Cardiac fibroblast (primary cell): ENCODE measurements around the gene SGCA.
A peak's percentile ranks its signal among the peaks of the same experiment; 100 is the strongest.

ENCODE experiments used
- DNase-seq, 2 donors: peaks; one replicate each; pipeline versions ENCODE4 v3.0.0 to v3.0.0-alpha.2; 2010; ENCODE audit warnings: low read depth in 2 of 2
- H3K4me3 ChIP-seq, 2 donors: replicated peaks in 1 of 2; 1 replicate in 1 of 2; 2 replicates in 1 of 2; pipeline ENCODE4 v1.5.1; 2011; ENCODE audit warnings: low read depth in 2 of 2, low read length in 2 of 2, mild to moderate bottlenecking in 2 of 2, moderate library complexity in 1 of 2
- CTCF ChIP-seq: IDR thresholded peaks from one replicate; pipeline ENCODE4 v1.5.1; 2011; ENCODE audit warnings: low read depth, mild to moderate bottlenecking, low read length, inconsistent platforms

Gene SGCA

GRCh38 chr17:50219342-50219741 is 53.5 kb downstream of the SGCA start:
- H3K4me3 ChIP-seq = peak overlapping the region in 1 of 2 donors; percentile 18
- no peak for TF ChIP-seq CTCF
- peak; percentile 76 to 94 for DNase-seq

- peak; percentile 89 to 90 for DNase-seq
- no peak for TF ChIP-seq CTCF
- peak overlapping the region in 1 of 2 donors; percentile 18 for H3K4me3 ChIP-seq
Measured at GRCh38 chr17:50219939-50220465, 54.2 kb downstream of the SGCA start.

GRCh38 chr17:50220811-50221210 is 55.0 kb downstream of the SGCA start:
- no peak for DNase-seq
- TF ChIP-seq CTCF = no peak
- H3K4me3 ChIP-seq = no peak overlapping the region

DNA sequence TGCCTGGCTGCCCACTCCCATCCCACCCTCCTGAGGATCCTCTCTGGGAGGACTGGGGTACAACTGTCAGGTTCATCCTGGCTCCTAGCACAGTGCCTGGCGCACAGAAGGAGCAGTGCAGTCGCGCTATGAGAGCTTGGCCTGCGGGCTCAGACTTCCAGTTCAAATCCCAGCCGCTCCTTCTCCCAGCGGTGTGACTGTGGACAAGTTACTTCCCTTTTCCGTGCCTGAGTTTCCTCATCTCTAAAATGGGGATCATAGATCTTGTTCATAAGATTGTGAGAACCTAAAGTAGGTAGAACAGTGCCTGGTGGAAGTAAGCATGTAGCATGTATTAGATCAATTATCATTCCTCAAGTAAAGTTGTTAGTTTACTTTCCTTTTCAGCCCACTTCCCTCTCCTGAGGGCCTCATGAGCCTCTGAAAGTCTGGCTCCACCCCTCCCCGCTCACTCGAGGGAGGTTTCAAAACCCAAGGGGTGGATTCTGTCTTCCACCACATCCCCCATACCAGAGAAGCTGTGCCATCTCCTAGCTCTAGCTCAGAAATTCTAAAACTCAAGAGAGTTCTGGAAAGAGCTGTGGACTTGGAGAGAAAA is 55.6 kb downstream of the SGCA start:
- DNase-seq = peak; percentile 66 to 74
- H3K4me3 ChIP-seq = no peak overlapping the region
- no peak for TF ChIP-seq CTCF

GRCh38 chr17:50221864-50222545 is 56.2 kb downstream of the SGCA start:
- no peak overlapping the region for H3K4me3 ChIP-seq
- no peak for TF ChIP-seq CTCF
- peak; percentile 64 to 86 for DNase-seq

GRCh38 chr17:50222922-50223321 is 57.1 kb downstream of the SGCA start:
- no peak for DNase-seq
- no peak for TF ChIP-seq CTCF
- no peak overlapping the region for H3K4me3 ChIP-seq
